Activated CD8-positive, alpha-beta memory T cell treated with anti-CD3 and anti-CD28 coated beads for 24 hours (primary cell): ENCODE data around the gene DCAF15.
"Not testable (repeated sequence)": the region's sequence is repeated elsewhere in the genome, so short reads cannot be mapped to it uniquely, and the experiment has no call there.

Source experiments
- DNase-seq: peaks from one replicate; pipeline ENCODE4 v3.0.0-alpha.2; 2020

The DCAF15 gene

GRCh38 chr19:13960863-13961784 is 8.8 kb downstream of the DCAF15 start:
- no peak for DNase-seq

GRCh38 chr19:13961826-13962698 is 9.8 kb downstream of the DCAF15 start:
- DNase-seq = no peak

DNA sequence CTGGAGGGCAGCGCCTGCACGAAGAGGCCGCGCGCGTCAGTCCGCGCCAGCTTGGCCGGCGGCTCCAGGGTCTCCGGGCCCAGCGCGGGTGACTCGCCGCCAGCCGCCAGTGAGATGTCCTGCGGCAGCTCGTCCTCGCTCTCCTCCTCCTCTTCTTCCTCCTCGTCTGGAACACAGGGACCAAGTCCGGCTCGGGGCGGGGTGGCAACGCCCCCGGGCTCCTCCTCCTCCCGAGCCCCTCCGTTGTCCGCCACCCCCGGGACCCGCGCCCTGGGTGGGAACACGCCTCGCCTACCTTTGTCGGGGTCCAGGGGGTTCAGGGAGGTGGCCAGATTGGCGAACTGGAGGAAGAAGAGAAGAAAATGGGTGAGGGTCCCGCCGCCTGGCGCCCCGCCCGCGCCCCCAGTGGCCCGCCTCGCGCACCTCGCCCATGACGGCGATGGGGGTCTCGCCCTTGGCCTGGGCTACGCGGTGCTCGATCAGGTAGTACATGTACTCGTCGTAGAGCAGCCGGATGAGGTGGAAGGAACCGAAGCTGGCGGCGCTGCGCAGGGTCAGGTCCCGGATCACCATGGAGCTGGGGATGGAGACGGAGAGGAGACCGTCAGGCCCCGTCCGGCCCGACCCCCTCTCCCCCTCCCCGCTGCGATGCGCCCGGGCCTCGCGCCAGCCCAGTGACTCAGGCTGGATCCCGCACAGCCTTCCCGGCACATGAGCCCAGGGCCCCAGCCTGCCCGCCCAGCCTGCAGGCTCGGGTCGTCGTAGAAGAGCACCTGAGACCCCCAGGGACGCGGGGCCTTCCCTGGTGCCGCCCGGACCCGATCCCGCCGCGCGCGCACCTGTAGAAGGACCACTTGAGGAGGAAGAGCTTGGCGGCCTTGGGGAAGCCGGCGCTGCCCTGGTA is 10.6 kb downstream of the DCAF15 start:
- DNase-seq = no peak

- no peak for DNase-seq
Measured at GRCh38 chr19:13963603-13964105, 11.3 kb downstream of the DCAF15 start.

DNA sequence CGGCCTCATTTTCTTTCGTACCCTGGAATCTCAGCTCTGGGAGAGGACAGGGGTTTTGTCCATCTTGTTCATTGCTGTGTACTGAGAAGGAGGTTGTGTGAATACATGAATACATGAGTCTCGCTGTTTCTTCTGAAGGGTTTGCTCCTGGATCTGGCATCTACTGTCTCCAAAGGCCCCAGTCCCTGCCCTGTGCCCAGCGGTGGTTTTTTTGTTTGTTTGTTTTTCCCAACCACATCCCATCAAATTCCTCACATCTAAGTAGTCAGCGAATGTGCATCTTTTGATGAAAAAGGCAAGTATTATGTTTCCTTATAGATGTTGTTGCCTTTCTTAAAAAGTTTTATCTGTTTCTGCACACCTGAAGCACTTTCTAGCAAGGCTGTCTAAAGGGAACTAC is 12.5 kb downstream of the DCAF15 start:
- no peak for DNase-seq

GRCh38 chr19:13965377-13965896 is 13.1 kb downstream of the DCAF15 start:
- no peak for DNase-seq

DNA sequence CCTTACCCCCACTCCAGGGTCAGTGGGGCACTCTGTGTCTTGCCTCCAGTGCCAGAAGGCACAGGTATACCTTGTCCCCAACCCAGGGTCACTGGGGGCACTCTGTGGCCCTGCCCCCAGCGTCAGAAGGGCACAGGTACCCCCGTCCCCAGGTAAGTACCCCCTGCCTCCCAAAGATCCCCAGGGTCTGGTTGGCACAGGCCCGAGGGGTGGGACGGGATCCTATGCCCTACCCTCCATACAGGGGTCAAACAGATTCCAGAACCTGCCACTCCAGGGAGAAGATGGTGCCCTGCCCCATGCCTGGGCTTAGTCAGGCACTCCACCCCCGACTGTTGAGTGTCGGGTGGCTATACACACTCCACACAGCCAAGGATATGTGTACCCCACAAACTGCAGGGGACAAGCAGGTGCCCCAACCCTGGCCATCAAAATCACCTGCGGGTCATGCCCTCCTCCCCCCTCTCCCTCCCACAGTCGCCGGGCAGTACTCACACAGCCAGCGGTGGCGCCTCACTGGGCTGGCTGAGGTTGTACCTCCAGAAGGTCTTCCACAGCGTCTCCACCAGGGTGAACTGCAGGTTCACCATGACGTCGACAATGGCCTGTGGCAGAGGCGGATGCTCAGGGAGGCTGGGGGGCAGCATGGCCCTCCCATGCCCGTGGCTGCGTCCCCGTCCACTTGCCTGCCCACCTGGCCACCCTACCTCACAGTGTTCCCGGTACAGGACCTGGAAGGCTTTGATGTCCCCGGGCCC is 13.8 kb downstream of the DCAF15 start:
- DNase-seq = no peak

GRCh38 chr19:13966684-13967128 is 14.4 kb downstream of the DCAF15 start:
- no peak for DNase-seq

DNA sequence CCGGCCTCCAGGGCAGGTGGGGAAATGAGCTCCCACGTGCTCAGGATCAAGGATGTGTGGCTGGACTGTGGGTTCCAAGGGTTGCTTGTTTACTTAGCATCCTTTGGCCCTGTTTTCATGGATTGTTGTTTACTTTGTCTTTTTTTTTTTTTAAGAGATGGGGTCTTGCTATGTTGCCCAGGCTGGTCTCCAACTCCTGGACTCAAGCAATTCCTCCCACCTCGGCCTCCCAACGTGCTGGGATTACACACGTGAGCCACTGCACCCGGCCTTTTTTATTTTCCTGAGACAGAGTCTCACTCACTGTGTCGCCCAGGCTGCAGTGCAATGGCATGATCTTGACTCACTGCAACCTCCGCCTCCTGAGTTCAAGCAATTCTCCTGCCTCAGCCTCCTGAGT is 14.9 kb downstream of the DCAF15 start:
- not testable (repeated sequence) for DNase-seq

- DNase-seq = no peak
Measured at GRCh38 chr19:13968383-13968935, 16.1 kb downstream of the DCAF15 start.

- DNase-seq = no peak
Measured at GRCh38 chr19:13968999-13969398, 16.7 kb downstream of the DCAF15 start.

DNA sequence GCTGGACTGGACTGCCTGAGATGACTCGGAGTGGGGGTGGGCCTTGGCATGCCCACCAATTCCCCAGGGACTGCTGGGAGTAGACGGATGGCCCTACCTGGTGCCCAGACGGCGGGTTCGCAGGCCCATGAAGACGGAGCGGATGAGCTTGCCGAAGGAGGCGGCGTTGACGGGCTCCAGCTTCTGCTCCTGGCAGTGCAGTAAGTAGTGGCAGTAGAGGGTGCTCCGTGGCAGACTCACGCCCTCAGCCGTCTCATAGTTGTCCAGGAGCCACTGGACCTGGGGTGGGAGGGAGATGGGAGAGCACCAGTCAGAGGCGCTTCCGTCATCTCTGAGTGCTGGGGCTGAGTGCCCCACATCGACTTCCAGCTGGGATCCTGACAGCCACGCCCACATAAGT is 17.6 kb downstream of the DCAF15 start:
- DNase-seq = no peak

- not testable (repeated sequence) for DNase-seq
Measured at GRCh38 chr19:13971868-13972267, 19.6 kb downstream of the DCAF15 start.

DNA sequence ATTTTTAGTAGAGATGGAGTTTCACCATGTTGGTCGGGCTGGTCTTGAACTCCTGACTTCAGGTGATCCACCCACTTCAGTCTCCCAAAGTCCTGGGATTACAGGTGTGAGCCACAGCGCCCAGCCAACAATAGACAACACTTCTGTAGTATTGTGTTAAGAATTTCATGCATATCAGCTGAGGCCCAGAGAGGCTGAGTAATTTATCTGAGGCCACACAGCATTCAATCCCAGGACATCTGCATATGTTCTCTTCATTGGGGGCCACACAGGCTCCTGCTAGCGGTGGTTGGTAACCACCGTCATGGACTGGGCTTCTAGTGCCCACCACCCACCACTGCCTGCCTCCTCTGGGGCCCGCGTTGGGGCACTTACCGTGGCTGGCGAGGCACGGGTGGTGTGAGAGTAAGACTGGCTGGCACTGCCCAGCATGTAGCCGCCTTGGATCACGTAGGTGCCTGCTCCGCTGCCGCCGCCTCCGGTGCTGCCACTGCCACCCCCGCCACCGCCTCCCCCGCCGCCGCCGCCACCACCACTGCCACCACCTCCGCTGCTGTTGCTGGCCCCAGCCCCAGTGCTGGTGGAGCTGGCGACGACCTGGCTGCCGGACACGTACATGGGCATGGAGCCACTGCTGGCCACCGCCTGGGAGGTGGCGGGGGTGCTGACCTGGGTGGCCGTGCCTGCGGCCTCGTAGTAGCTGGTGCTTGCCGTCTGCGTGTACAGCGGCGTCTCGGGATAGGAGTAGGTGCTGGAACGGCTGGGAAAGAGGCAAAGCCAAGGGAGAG is 20.3 kb downstream of the DCAF15 start:
- no peak for DNase-seq

GRCh38 chr19:13973479-13973878 is 21.2 kb downstream of the DCAF15 start:
- DNase-seq = not testable (repeated sequence)

DNA sequence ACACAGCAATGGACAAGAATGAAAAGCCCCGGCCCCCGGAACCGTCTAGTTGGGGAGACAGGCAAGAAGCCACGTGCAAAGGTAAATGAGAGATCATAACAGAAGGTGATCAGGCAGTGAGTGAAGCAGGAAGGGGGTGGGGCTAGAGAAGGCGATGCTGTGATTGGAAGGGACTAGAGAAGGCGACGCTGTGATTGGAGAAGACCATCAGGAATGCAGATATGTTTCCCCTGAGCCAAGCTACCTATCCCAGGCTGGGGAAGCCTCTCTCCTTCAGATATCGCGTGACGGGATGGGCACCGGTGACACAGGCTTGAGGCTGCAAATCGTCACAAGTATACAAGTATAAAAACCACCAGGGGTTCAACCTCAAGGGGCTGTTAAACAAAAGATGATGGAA is 21.8 kb downstream of the DCAF15 start:
- DNase-seq = peak; percentile 68

- no peak for DNase-seq
Measured at GRCh38 chr19:13975870-13976269, 23.6 kb downstream of the DCAF15 start.

DNA sequence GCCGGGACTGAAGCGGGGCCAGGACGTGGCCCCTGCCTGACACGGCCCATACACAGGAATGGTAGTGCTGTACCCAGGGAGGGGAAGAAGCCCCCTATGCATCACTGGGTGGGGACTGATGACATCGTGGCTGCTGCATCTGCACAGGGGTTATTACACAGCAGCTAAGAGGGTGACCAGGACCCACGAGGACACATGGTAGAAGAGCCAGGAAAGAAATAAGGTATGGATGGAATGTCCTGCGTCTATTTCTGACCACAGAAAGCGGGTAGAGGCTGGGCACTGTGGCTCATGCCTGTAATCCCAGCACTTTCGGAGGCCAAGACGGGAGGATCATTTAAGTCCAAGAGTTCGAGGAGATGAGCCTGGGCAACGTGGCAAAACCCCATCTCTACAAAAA is 24.1 kb downstream of the DCAF15 start:
- DNase-seq = no peak

DNA sequence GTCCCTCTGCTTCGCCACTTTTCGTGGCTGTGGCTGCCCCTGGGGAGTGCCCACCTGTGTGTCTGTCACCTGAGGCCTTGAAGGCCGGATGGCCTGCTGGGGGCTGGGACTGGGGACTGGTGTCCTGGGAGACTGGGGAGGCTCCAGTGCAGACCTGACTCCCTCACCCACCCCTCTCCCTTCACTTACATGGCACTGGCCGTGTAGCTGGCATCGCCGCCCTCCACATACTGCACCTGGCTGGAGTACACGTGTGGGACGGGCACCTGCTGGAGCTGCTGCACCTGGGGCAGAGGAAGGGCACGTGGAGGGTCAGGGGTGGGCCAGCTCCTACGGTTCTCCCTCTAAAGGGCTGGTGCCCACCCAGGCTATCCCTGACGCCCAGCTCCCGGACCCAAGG is 25.5 kb downstream of the DCAF15 start:
- DNase-seq = no peak
